Neuronal stem cell (in vitro differentiated cells): ENCODE data around the gene PEX16.

Experiments used
- DNase-seq: peaks from one replicate; pipeline ENCODE4 v3.0.0-alpha.2; 2013; ENCODE audit warnings: low spot score
- H2AFZ ChIP-seq: one replicate; pipeline ENCODE4 v1.6.1; 2013; ENCODE audit warnings: mild to moderate bottlenecking, low read length, inconsistent platforms
- H2AK5ac ChIP-seq: 2 replicates; pipeline ENCODE4 v1.6.1; 2013; ENCODE audit warnings: low read depth, mild to moderate bottlenecking, inconsistent platforms, low read length, moderate library complexity, mixed read lengths
- H2BK120ac ChIP-seq: 2 replicates; pipeline ENCODE4 v1.6.1; 2013; ENCODE audit warnings: low read depth, mild to moderate bottlenecking, inconsistent platforms, low read length, moderate library complexity, mixed read lengths
- H2BK12ac ChIP-seq: one replicate; pipeline ENCODE4 v1.6.1; 2013; ENCODE audit warnings: low read length, inconsistent platforms
- H2BK15ac ChIP-seq: 2 replicates; pipeline ENCODE4 v1.6.1; 2013; ENCODE audit warnings: mild to moderate bottlenecking, low read length, inconsistent platforms, mixed read lengths
- H2BK5ac ChIP-seq: one replicate; pipeline ENCODE4 v1.6.1; 2013; ENCODE audit warnings: inconsistent platforms, mild to moderate bottlenecking, low read length, moderate library complexity
- H3K14ac ChIP-seq: one replicate; pipeline ENCODE4 v1.6.1; 2013; ENCODE audit warnings: low read length, inconsistent platforms
- H3K18ac ChIP-seq: 2 replicates; pipeline ENCODE4 v1.6.1; 2013; ENCODE audit warnings: low read length, inconsistent platforms
- H3K23ac ChIP-seq: 2 replicates; pipeline ENCODE4 v1.6.1; 2013; ENCODE audit warnings: low read depth, mild to moderate bottlenecking, mixed read lengths, low read length, inconsistent platforms; ENCODE audit not compliant: poor library complexity
- H3K27ac ChIP-seq: replicated peaks from 3 replicates; pipeline ENCODE4 v1.5.1; 2013; ENCODE audit warnings: low read length, inconsistent platforms
- H3K27me3 ChIP-seq, 3 experiments: 2 replicates each; pipeline ENCODE4 v1.6.1; 2013; ENCODE audit warnings: low read length in 3 of 3, mild to moderate bottlenecking in 2 of 3, inconsistent platforms in 1 of 3, low read depth in 1 of 3, mixed read lengths in 1 of 3, moderate library complexity in 1 of 3; ENCODE audit not compliant: control insufficient read depth in 3 of 3, insufficient read depth in 3 of 3
- H3K36me3 ChIP-seq, 2 donors: replicated peaks in 1 of 2; 2 replicates each; pipeline ENCODE4 v1.6.1; 2013; ENCODE audit warnings: low read length in 2 of 2; ENCODE audit not compliant: control insufficient read depth in 2 of 2, insufficient read depth in 2 of 2
- H3K4ac ChIP-seq: 2 replicates; pipeline ENCODE4 v1.6.1; 2013; ENCODE audit warnings: inconsistent platforms, mild to moderate bottlenecking, low read length, moderate library complexity
- H3K4me1 ChIP-seq, 2 donors: 1 replicate in 1 of 2; 2 replicates in 1 of 2; pipeline ENCODE4 v1.6.1; 2013; ENCODE audit warnings: low read length in 2 of 2, low read depth in 1 of 2; ENCODE audit not compliant: control insufficient read depth in 2 of 2, insufficient read depth in 1 of 2
- H3K4me2 ChIP-seq: one replicate; pipeline ENCODE4 v1.6.1; 2013; ENCODE audit warnings: mild to moderate bottlenecking, low read length, inconsistent platforms; ENCODE audit not compliant: insufficient read depth, poor library complexity, severe bottlenecking
- H3K4me3 ChIP-seq, 2 donors: 2 replicates each; pipeline ENCODE4 v1.5.1; 2013; ENCODE audit warnings: low read length in 2 of 2, mild to moderate bottlenecking in 2 of 2, inconsistent platforms in 1 of 2, moderate library complexity in 1 of 2
- H3K79me1 ChIP-seq: one replicate; pipeline ENCODE4 v1.6.1; 2013; ENCODE audit warnings: low read depth, mild to moderate bottlenecking, inconsistent platforms, low read length, moderate library complexity
- H3K9ac ChIP-seq: one replicate; pipeline ENCODE4 v1.6.1; 2013; ENCODE audit warnings: mild to moderate bottlenecking, low read depth, low read length, inconsistent platforms; ENCODE audit not compliant: poor library complexity
- H3K9me3 ChIP-seq, 2 donors: replicated peaks in 1 of 2; 2 replicates each; pipeline versions ENCODE3 to v1.6.1; 2013; ENCODE audit warnings: low read length in 2 of 2, mild to moderate bottlenecking in 2 of 2, inconsistent platforms in 1 of 2, low read depth in 1 of 2, mixed read lengths in 1 of 2, moderate library complexity in 1 of 2; ENCODE audit not compliant: control insufficient read depth in 2 of 2, insufficient read depth in 1 of 2
- H4K8ac ChIP-seq: one replicate; pipeline ENCODE4 v1.6.1; 2013; ENCODE audit warnings: low read depth, mild to moderate bottlenecking, inconsistent platforms, low read length, moderate library complexity
- H4K91ac ChIP-seq: one replicate; pipeline ENCODE4 v1.6.1; 2013; ENCODE audit warnings: low read length, low read depth, mild to moderate bottlenecking, inconsistent platforms; ENCODE audit not compliant: poor library complexity
- WGBS, 2 donors: extraction: QIAGEN DNeasy Blood & Tissue Kit; methylation state at CpG; one replicate each; pipeline ENCODE4 v1.1.7; 2013; ENCODE audit warnings: missing lambda C conversion rate in 2 of 2, mixed read lengths in 1 of 2; ENCODE audit not compliant: insufficient read length in 2 of 2, insufficient replicate concordance in 1 of 2; ENCODE audit errors: extremely low coverage in 2 of 2; 5-methylcytosine and 5-hydroxymethylcytosine counted together

The PEX16 gene

GRCh38 chr11:45899086-45899447 lies 18.6 kb downstream of the PEX16 start:
- WGBS, 2 donors, result no CpG with 5 or more reads among the region's 3 CpGs

DNA sequence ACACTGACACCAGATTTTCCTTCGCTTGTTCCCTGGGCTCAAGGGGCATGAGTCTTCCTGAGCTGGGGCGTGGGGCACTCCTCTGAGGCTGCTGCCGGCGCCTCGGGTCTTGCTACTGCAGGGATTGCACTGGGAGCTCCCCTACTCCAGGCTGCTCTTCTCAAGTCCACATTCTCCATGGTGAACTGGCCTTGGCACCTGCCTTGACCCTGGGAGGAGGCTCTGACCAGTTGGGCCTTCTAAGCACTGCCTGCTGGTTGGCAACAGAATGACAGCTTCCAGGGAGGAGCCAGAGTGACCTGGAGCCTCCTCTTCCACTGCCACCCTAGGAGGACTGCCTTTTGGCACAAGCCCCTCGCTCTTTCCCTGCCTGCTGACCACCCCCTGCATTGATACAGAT lies 20.1 kb downstream of the PEX16 start:
- Histone ChIP-seq H3K18ac (peak overlapping the region; percentile 5), H3K4me3 (no peak overlapping the region), H3K79me1 (peaks cover 3% of the 10 kb centered on the region), H3K9ac (no peak overlapping the region), H3K4me1 (peaks cover 33 to 45% of the 10 kb centered on the region in 2 donors), H2AFZ (no peak overlapping the region), H2BK5ac (no peak overlapping the region), H3K14ac (no peak overlapping the region), H3K23ac (no peak overlapping the region), H4K91ac (no peak overlapping the region), H2BK15ac (no peak overlapping the region), H4K8ac (no peak overlapping the region), H3K4me2 (no peak overlapping the region), H3K27ac (no peak overlapping the region), H3K4ac (no peak overlapping the region), H2BK12ac (no peak overlapping the region), H3K36me3 (peaks cover 2 to 4% of the 10 kb centered on the region in 2 donors), H3K9me3 (peaks cover 0 to 1% of the 10 kb centered on the region in 2 donors), H2AK5ac (peak overlapping the region; percentile 22), H2BK120ac (no peak overlapping the region), H3K27me3 (peaks cover 0 to 23% (median 7%) of the 10 kb centered on the region in 3 experiments)
- DNase-seq, result no peak
- no CpG with 5 or more reads among the region's 6 CpGs for WGBS, 2 donors

More at GRCh38 chr11:45899086-45899447, 18.6 kb downstream of the PEX16 start:
- Histone ChIP-seq H3K9me3 (peaks cover 0 to 1% of the 10 kb centered on the region in 2 donors), H4K8ac (no peak overlapping the region), H3K23ac (peak overlapping the region; percentile 31), H3K4ac (no peak overlapping the region), H2BK5ac (peak overlapping the region; percentile 10), H4K91ac (no peak overlapping the region), H3K4me3 (peak overlapping the region in 1 of 2 donors; percentile 79), H3K36me3 (peaks cover 10 to 18% of the 10 kb centered on the region in 2 donors), H3K27ac (peak overlapping the region; percentile 64), H3K27me3 (peaks cover 0 to 10% (median 7%) of the 10 kb centered on the region in 3 experiments), H2BK120ac (no peak overlapping the region), H2BK15ac (peak overlapping the region; percentile 27), H3K4me2 (peak overlapping the region; percentile 86), H2BK12ac (no peak overlapping the region), H2AK5ac (peak overlapping the region; percentile 78), H3K4me1 (peaks cover 32 to 43% of the 10 kb centered on the region in 2 donors), H3K18ac (peak overlapping the region; percentile 62), H2AFZ (peak overlapping the region; percentile 93), H3K9ac (no peak overlapping the region), H3K14ac (no peak overlapping the region), H3K79me1 (peaks cover 3% of the 10 kb centered on the region)
- DNase-seq, result no peak

GRCh38 chr11:45896422-45896984 lies 21.2 kb downstream of the PEX16 start:
- peak overlapping the region; percentile 62 for H3K27ac ChIP-seq

GRCh38 chr11:45895553-45896259 lies 22.0 kb downstream of the PEX16 start:
- H3K14ac ChIP-seq, result no peak overlapping the region
- peak overlapping the region; percentile 79 for H2AFZ ChIP-seq
- H3K9ac ChIP-seq, result no peak overlapping the region
- peaks cover 24 to 35% of the 10 kb centered on the region in 2 donors for H3K4me1 ChIP-seq
- H3K4me2 ChIP-seq, result no peak overlapping the region
- no peak overlapping the region for H3K27ac ChIP-seq
- H2BK120ac ChIP-seq, result no peak overlapping the region
- peaks cover 3% of the 10 kb centered on the region for H3K79me1 ChIP-seq
- H2AK5ac ChIP-seq, result peak overlapping the region; percentile 6
- H4K8ac ChIP-seq, result no peak overlapping the region
- DNase-seq, result no peak
- peaks cover 0 to 1% of the 10 kb centered on the region in 2 donors for H3K9me3 ChIP-seq
- no peak overlapping the region for H2BK5ac ChIP-seq
- peaks cover 0 to 30% (median 5%) of the 10 kb centered on the region in 3 experiments for H3K27me3 ChIP-seq
- H4K91ac ChIP-seq, result no peak overlapping the region
- no peak overlapping the region for H3K4me3 ChIP-seq
- peak overlapping the region; percentile 81 for H3K23ac ChIP-seq
- WGBS, 2 donors, result no CpG with 5 or more reads among the region's 8 CpGs
- H2BK15ac ChIP-seq, result peak overlapping the region; percentile 19
- peak overlapping the region; percentile 81 for H2BK12ac ChIP-seq
- peak overlapping the region; percentile 4 for H3K4ac ChIP-seq
- no peaks in the 10 kb centered on the region for H3K36me3 ChIP-seq
- peak overlapping the region; percentile 69 for H3K18ac ChIP-seq

More at GRCh38 chr11:45896422-45896984, 21.2 kb downstream of the PEX16 start:
- H3K23ac ChIP-seq, result peak overlapping the region; percentile 2
- H4K91ac ChIP-seq, result no peak overlapping the region
- H2AFZ ChIP-seq, result peak overlapping the region; percentile 79
- no peak overlapping the region for H3K4ac ChIP-seq
- WGBS, 2 donors, result no CpG with 5 or more reads among the region's 19 CpGs
- H3K4me2 ChIP-seq, result peak overlapping the region; percentile 30
- H2BK120ac ChIP-seq, result no peak overlapping the region
- H4K8ac ChIP-seq, result no peak overlapping the region
- no peaks in the 10 kb centered on the region for H3K36me3 ChIP-seq
- H2AK5ac ChIP-seq, result no peak overlapping the region
- no peak overlapping the region for H3K14ac ChIP-seq
- H2BK5ac ChIP-seq, result no peak overlapping the region
- H3K79me1 ChIP-seq, result peaks cover 3% of the 10 kb centered on the region
- H2BK12ac ChIP-seq, result no peak overlapping the region
- DNase-seq, result peak; percentile 48
- H3K9me3 ChIP-seq, result peaks cover 0 to 1% of the 10 kb centered on the region in 2 donors
- no peak overlapping the region for H3K9ac ChIP-seq
- H3K27me3 ChIP-seq, result peaks cover 0 to 27% (median 7%) of the 10 kb centered on the region in 3 experiments
- H2BK15ac ChIP-seq, result no peak overlapping the region
- H3K18ac ChIP-seq, result peak overlapping the region; percentile 82
- no peak overlapping the region for H3K4me3 ChIP-seq
- H3K4me1 ChIP-seq, result peaks cover 31 to 43% of the 10 kb centered on the region in 2 donors
